AG09309 (cell line): ENCODE results near the gene NRG3.

ENCODE experiments used
- DNase-seq: peaks from one replicate; pipeline ENCODE4 v3.0.0-alpha.2; 2010; ENCODE audit warnings: low read depth
- H3K4me3 ChIP-seq: 2 replicates; pipeline ENCODE4 v1.5.1; 2011; ENCODE audit warnings: mild to moderate bottlenecking, low read depth, low read length, moderate library complexity; ENCODE audit not compliant: control insufficient read depth
- CTCF ChIP-seq: IDR thresholded peaks from 2 replicates; pipeline ENCODE4 v1.5.1; 2011; ENCODE audit warnings: mild to moderate bottlenecking, low read depth, low read length, inconsistent platforms; ENCODE audit not compliant: insufficient read depth, control insufficient read depth; ENCODE audit errors: missing control alignments

NRG3 gene

GRCh38 chr10:82581940-82582339 lies 706.9 kb downstream of the NRG3 start:
- TF ChIP-seq CTCF, result no peak
- no peak for DNase-seq

GRCh38 chr10:82591421-82591820 lies 716.4 kb downstream of the NRG3 start:
- no peak overlapping the region for H3K4me3 ChIP-seq
- no peak for DNase-seq
- TF ChIP-seq CTCF, result no peak

More at GRCh38 chr10:82581940-82582339, 706.9 kb downstream of the NRG3 start:
- H3K4me3 ChIP-seq, result no peak overlapping the region

GRCh38 chr10:82597840-82598239 lies 722.8 kb downstream of the NRG3 start:
- no peak for DNase-seq
- H3K4me3 ChIP-seq, result no peak overlapping the region
- no peak for TF ChIP-seq CTCF

- TF ChIP-seq CTCF, result no peak
Measured at GRCh38 chr10:82609845-82610244, 734.9 kb downstream of the NRG3 start.

GRCh38 chr10:82618007-82618406 lies 743.0 kb downstream of the NRG3 start:
- no peak for DNase-seq
- TF ChIP-seq CTCF, result no peak

More at GRCh38 chr10:82609845-82610244, 734.9 kb downstream of the NRG3 start:
- no peak overlapping the region for H3K4me3 ChIP-seq
- DNase-seq, result no peak

GRCh38 chr10:82621680-82622079 lies 746.7 kb downstream of the NRG3 start:
- TF ChIP-seq CTCF, result no peak
- DNase-seq, result no peak
- H3K4me3 ChIP-seq, result no peak overlapping the region

More at GRCh38 chr10:82618007-82618406, 743.0 kb downstream of the NRG3 start:
- no peak overlapping the region for H3K4me3 ChIP-seq

GRCh38 chr10:82622479-82622878 lies 747.5 kb downstream of the NRG3 start:
- TF ChIP-seq CTCF, result no peak
- DNase-seq, result no peak
- no peak overlapping the region for H3K4me3 ChIP-seq
